GM23338 (cell line): ENCODE results near the gene SH3RF2. TPM values are rescaled to one million over a fixed set of nuclear protein-coding genes. Genes with fewer than 3 reads are reported as not detected.

Experiments used
- ATAC-seq: fragments of 200-7000 bp; cut with Tn5 transposase; 3 replicates; pipeline ENCODE4 v1.9.1; 2020
- DNase-seq: peaks from one replicate; pipeline ENCODE4 v3.0.0-alpha.2; 2015; ENCODE audit warnings: low spot score
- H2AFZ ChIP-seq: fragments of 200-600 bp; sonication (generic); 2 replicates; pipeline ENCODE4 v1.8.0; 2016; ENCODE audit warnings: antibody characterized with exemption, mild to moderate bottlenecking, moderate library complexity
- H3F3A ChIP-seq: fragments of 200-600 bp; sonication (generic); replicated peaks from 2 replicates; pipeline ENCODE4 v1.8.0; 2017; ENCODE audit warnings: antibody characterized with exemption, mixed run types, low read depth
- H3K27ac ChIP-seq: fragments of 200-600 bp; sonication (generic); 2 replicates; pipeline ENCODE4 v1.6.1; 2016; ENCODE audit warnings: low read depth
- H3K27me3 ChIP-seq: fragments of 200-600 bp; sonication (generic); 2 replicates; pipeline ENCODE4 v1.8.0; 2016; ENCODE audit warnings: mild to moderate bottlenecking, mixed run types, moderate library complexity; ENCODE audit not compliant: insufficient read depth
- H3K36me3 ChIP-seq: fragments of 200-600 bp; sonication (generic); 2 replicates; pipeline ENCODE4 v1.8.0; 2016; ENCODE audit warnings: mild to moderate bottlenecking; ENCODE audit not compliant: insufficient read depth
- H3K4me1 ChIP-seq: fragments of 200-600 bp; sonication (generic); 2 replicates; pipeline ENCODE4 v1.8.0; 2016; ENCODE audit warnings: mild to moderate bottlenecking, moderate library complexity; ENCODE audit not compliant: insufficient read depth
- H3K4me2 ChIP-seq: fragments of 200-600 bp; sonication (generic); 2 replicates; pipeline ENCODE4 v1.7.1; 2017; ENCODE audit warnings: mixed run types
- H3K4me3 ChIP-seq: fragments of 200-600 bp; sonication (generic); 2 replicates; pipeline ENCODE4 v1.6.1; 2016; ENCODE audit warnings: mixed run types
- H3K79me2 ChIP-seq: fragments of 200-600 bp; sonication (generic); replicated peaks from 2 replicates; pipeline ENCODE4 v1.8.0; 2017; ENCODE audit warnings: mild to moderate bottlenecking; ENCODE audit not compliant: insufficient read depth
- H3K9me2 ChIP-seq: fragments of 200-600 bp; sonication (generic); 2 replicates; pipeline ENCODE4 v1.8.0; 2017; ENCODE audit not compliant: insufficient read depth
- H4K20me1 ChIP-seq: fragments of 200-600 bp; sonication (generic); replicated peaks from 2 replicates; pipeline ENCODE4 v1.8.0; 2017; ENCODE audit warnings: mild to moderate bottlenecking; ENCODE audit not compliant: insufficient read depth
- H3K27ac Mint-ChIP-seq: 2 replicates; pipeline ENCODE4 v1.8.0; 2020; ENCODE audit warnings: inconsistent platforms, mild to moderate bottlenecking, moderate library complexity, mixed read lengths
- H3K27me3 Mint-ChIP-seq: 3 replicates; pipeline ENCODE4 v1.8.0; 2022; ENCODE audit warnings: low read depth, mild to moderate bottlenecking, moderate library complexity, mixed read lengths, inconsistent platforms; ENCODE audit not compliant: insufficient read depth, poor library complexity
- H3K36me3 Mint-ChIP-seq: 3 replicates; pipeline ENCODE4 v1.8.0; 2021; ENCODE audit warnings: low read depth, mild to moderate bottlenecking, inconsistent platforms, moderate library complexity, mixed read lengths
- H3K4me1 Mint-ChIP-seq: 3 replicates; pipeline ENCODE4 v1.8.0; 2020; ENCODE audit warnings: mild to moderate bottlenecking, inconsistent platforms, mixed read lengths
- H3K4me3 Mint-ChIP-seq: 3 replicates; pipeline ENCODE4 v1.8.0; 2021; ENCODE audit warnings: moderate library complexity, mild to moderate bottlenecking, inconsistent platforms, mixed read lengths
- H3K9me3 Mint-ChIP-seq: 3 replicates; pipeline ENCODE4 v1.8.0; 2020; ENCODE audit warnings: moderate library complexity, mild to moderate bottlenecking, inconsistent platforms, mixed read lengths
- CREB1 ChIP-seq: fragments of 250-450 bp; sonication (Bioruptor Pico); IDR thresholded peaks from 2 replicates; pipeline ENCODE4 v1.5.0; 2020; ENCODE audit warnings: low read depth, mild to moderate bottlenecking, moderate library complexity
- EZH2phosphoT487 ChIP-seq: fragments of 200-600 bp; sonication (generic); IDR thresholded peaks from one replicate; pipeline ENCODE4 v1.8.1; 2018; ENCODE audit warnings: antibody characterized with exemption; ENCODE audit not compliant: unreplicated experiment
- NANOG ChIP-seq: IDR thresholded peaks from 2 replicates; pipeline ENCODE4 v1.6.1; 2016; ENCODE audit warnings: antibody characterized with exemption, borderline replicate concordance
- POLR2AphosphoS5 ChIP-seq: IDR thresholded peaks from 2 replicates; pipeline ENCODE4 v1.6.1; 2016; ENCODE audit warnings: antibody characterized with exemption, low read depth
- long read RNA-seq: library from polyadenylated mRNA; unstranded; transcript quantifications from one replicate; pipeline ENCODE4 v2.0.0, GENCODE V29; 2020; ENCODE audit not compliant: unreplicated experiment
- polyA plus RNA-seq: library from polyadenylated mRNA; unstranded; fragments of >200 nt; fragmentation: Nextera tagmentation; extraction: Ambion mirVana; gene quantifications from 2 replicates; pipeline ENCODE4 v1.2.1, GENCODE V29; 2016
- total RNA-seq: library from RNA; depleted of rRNA; stranded (reverse); fragments of >200 nt; shearing (Covaris generic); gene quantifications from 2 replicates; pipeline ENCODE4 v1.2.3, GENCODE V29; 2014; rRNA removed
- TF ChIP-seq, protein P1 (sequence below): IDR thresholded peaks from one replicate; pipeline ENCODE4 v1.6.1; 2018; ENCODE audit warnings: antibody characterized with exemption; ENCODE audit not compliant: unreplicated experiment
- TF ChIP-seq, protein P2 (sequence below): fragments of 250-450 bp; sonication (Bioruptor Pico); IDR thresholded peaks from 2 replicates; pipeline ENCODE4 v1.5.0; 2020; ENCODE audit warnings: mild to moderate bottlenecking, moderate library complexity

Gene SH3RF2, protein sequence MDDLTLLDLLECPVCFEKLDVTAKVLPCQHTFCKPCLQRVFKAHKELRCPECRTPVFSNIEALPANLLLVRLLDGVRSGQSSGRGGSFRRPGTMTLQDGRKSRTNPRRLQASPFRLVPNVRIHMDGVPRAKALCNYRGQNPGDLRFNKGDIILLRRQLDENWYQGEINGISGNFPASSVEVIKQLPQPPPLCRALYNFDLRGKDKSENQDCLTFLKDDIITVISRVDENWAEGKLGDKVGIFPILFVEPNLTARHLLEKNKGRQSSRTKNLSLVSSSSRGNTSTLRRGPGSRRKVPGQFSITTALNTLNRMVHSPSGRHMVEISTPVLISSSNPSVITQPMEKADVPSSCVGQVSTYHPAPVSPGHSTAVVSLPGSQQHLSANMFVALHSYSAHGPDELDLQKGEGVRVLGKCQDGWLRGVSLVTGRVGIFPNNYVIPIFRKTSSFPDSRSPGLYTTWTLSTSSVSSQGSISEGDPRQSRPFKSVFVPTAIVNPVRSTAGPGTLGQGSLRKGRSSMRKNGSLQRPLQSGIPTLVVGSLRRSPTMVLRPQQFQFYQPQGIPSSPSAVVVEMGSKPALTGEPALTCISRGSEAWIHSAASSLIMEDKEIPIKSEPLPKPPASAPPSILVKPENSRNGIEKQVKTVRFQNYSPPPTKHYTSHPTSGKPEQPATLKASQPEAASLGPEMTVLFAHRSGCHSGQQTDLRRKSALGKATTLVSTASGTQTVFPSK
- 1.1 and 2.4 TPM in 2 replicates for total RNA-seq
- polyA plus RNA-seq, result 0.80 and 1.7 TPM in 2 replicates
- long read RNA-seq, partial matches to known transcripts, result 1 of 2 reads
- long read RNA-seq, other reads (novel, unspliced or antisense), result 1 of 2 reads

DNA sequence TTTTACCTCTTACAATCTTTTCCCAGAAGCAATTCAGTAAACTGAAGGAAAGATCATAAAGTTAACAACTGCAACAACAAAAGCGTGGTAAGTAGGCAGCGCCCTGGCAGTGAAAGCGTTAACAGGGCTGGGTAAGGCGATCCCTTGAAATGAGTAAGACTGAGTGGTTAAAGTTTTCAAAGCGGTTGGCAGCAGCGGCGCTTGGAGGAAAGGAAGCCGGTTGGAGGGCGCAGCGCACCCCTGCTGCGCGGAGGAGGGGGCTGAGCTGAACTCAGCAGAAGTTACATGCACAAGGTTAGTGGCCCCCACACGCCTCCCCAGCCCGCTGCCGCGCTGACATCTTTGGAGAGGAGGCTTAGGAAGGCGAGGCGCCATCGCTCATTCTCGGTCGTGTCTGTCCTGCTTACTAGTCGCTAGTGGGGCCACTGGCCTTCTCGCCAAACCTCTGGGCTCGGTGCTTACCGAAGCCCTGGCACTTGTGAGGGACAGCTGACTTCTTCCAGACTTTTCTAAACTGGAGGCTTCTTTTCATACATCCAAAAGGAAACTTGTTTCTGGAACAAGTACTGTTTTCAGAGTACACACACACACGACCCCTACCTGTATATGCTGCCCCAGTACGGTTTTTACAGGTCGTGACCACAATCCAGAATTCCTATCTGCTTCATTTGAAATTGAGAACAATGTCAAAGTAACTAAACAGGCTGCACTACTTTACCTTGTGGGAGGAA lies at the start of gene SH3RF2:
SH3RF2 (plus strand) TSS at position 178 of the 731 bp plus-strand sequence. CDS start 1,351 bp downstream, outside the sequence.
- TF ChIP-seq POLR2AphosphoS5 (peak; percentile 89), EZH2phosphoT487 (no peak), NANOG (peak; percentile 41; the same call in 1 of the 2 replicates), CREB1 (peak; percentile 57)
- TF ChIP-seq, protein P1, sequence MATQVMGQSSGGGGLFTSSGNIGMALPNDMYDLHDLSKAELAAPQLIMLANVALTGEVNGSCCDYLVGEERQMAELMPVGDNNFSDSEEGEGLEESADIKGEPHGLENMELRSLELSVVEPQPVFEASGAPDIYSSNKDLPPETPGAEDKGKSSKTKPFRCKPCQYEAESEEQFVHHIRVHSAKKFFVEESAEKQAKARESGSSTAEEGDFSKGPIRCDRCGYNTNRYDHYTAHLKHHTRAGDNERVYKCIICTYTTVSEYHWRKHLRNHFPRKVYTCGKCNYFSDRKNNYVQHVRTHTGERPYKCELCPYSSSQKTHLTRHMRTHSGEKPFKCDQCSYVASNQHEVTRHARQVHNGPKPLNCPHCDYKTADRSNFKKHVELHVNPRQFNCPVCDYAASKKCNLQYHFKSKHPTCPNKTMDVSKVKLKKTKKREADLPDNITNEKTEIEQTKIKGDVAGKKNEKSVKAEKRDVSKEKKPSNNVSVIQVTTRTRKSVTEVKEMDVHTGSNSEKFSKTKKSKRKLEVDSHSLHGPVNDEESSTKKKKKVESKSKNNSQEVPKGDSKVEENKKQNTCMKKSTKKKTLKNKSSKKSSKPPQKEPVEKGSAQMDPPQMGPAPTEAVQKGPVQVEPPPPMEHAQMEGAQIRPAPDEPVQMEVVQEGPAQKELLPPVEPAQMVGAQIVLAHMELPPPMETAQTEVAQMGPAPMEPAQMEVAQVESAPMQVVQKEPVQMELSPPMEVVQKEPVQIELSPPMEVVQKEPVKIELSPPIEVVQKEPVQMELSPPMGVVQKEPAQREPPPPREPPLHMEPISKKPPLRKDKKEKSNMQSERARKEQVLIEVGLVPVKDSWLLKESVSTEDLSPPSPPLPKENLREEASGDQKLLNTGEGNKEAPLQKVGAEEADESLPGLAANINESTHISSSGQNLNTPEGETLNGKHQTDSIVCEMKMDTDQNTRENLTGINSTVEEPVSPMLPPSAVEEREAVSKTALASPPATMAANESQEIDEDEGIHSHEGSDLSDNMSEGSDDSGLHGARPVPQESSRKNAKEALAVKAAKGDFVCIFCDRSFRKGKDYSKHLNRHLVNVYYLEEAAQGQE, result no peak
- TF ChIP-seq, protein P2, sequence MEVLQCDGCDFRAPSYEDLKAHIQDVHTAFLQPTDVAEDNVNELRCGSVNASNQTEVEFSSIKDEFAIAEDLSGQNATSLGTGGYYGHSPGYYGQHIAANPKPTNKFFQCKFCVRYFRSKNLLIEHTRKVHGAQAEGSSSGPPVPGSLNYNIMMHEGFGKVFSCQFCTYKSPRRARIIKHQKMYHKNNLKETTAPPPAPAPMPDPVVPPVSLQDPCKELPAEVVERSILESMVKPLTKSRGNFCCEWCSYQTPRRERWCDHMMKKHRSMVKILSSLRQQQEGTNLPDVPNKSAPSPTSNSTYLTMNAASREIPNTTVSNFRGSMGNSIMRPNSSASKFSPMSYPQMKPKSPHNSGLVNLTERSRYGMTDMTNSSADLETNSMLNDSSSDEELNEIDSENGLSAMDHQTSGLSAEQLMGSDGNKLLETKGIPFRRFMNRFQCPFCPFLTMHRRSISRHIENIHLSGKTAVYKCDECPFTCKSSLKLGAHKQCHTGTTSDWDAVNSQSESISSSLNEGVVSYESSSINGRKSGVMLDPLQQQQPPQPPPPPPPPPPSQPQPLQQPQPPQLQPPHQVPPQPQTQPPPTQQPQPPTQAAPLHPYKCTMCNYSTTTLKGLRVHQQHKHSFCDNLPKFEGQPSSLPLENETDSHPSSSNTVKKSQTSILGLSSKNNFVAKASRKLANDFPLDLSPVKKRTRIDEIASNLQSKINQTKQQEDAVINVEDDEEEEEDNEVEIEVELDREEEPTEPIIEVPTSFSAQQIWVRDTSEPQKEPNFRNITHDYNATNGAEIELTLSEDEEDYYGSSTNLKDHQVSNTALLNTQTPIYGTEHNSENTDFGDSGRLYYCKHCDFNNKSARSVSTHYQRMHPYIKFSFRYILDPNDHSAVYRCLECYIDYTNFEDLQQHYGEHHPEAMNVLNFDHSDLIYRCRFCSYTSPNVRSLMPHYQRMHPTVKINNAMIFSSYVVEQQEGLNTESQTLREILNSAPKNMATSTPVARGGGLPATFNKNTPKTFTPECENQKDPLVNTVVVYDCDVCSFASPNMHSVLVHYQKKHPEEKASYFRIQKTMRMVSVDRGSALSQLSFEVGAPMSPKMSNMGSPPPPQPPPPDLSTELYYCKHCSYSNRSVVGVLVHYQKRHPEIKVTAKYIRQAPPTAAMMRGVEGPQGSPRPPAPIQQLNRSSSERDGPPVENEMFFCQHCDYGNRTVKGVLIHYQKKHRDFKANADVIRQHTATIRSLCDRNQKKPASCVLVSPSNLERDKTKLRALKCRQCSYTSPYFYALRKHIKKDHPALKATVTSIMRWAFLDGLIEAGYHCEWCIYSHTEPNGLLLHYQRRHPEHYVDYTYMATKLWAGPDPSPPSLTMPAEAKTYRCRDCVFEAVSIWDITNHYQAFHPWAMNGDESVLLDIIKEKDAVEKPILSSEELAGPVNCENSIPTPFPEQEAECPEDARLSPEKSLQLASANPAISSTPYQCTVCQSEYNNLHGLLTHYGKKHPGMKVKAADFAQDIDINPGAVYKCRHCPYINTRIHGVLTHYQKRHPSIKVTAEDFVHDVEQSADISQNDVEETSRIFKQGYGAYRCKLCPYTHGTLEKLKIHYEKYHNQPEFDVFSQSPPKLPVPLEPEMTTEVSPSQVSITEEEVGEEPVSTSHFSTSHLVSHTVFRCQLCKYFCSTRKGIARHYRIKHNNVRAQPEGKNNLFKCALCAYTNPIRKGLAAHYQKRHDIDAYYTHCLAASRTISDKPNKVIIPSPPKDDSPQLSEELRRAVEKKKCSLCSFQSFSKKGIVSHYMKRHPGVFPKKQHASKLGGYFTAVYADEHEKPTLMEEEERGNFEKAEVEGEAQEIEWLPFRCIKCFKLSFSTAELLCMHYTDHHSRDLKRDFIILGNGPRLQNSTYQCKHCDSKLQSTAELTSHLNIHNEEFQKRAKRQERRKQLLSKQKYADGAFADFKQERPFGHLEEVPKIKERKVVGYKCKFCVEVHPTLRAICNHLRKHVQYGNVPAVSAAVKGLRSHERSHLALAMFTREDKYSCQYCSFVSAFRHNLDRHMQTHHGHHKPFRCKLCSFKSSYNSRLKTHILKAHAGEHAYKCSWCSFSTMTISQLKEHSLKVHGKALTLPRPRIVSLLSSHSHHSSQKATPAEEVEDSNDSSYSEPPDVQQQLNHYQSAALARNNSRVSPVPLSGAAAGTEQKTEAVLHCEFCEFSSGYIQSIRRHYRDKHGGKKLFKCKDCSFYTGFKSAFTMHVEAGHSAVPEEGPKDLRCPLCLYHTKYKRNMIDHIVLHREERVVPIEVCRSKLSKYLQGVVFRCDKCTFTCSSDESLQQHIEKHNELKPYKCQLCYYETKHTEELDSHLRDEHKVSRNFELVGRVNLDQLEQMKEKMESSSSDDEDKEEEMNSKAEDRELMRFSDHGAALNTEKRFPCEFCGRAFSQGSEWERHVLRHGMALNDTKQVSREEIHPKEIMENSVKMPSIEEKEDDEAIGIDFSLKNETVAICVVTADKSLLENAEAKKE, result 0 out of 2 replicates have a peak, but pooled peaks have one; percentile 5
- Histone ChIP-seq H3F3A (no peaks in the 10 kb centered on the region), H2AFZ (peak within 1 kb of the TSS; percentile 95; the same call in 1 of the 2 replicates), H3K4me3 (peak within 1 kb of the TSS; percentile 51), H3K79me2 (no peaks in the 10 kb centered on the region), H4K20me1 (no peaks in the 10 kb centered on the region), H3K27ac (0 out of 2 replicates have a peak within 1 kb of the TSS, but pooled peaks have one; percentile 12), H3K9me2 (no peaks in the 10 kb centered on the region), H3K4me2 (peak within 1 kb of the TSS; percentile 77), H3K36me3 (no peaks in the 10 kb centered on the region), H3K4me1 (peaks cover 32% of the 10 kb centered on the region), H3K27me3 (peaks cover 7% of the 10 kb centered on the region; the same call in 1 of the 2 replicates)
- Mint-ChIP-seq H3K4me1 (peaks cover 52% of the 10 kb centered on the region), H3K36me3 (no peaks in the 10 kb centered on the region), H3K4me3 (peak within 1 kb of the TSS; percentile 64), H3K27me3 (peaks cover 5% of the 10 kb centered on the region), H3K9me3 (no peaks in the 10 kb centered on the region), H3K27ac (peak within 1 kb of the TSS; percentile 86)
- ATAC-seq (peak; percentile 92), DNase-seq (peak; percentile 96)
